Activated CD8-positive, alpha-beta T cell treated with anti-CD3 and anti-CD28 coated beads for 36 hours (primary cell): ENCODE results near the gene ITM2B. TPM values are rescaled to one million over a fixed set of nuclear protein-coding genes. Genes with fewer than 3 reads are reported as not detected.
"Not testable (repeated sequence)": the region's sequence is repeated elsewhere in the genome, so short reads cannot be mapped to it uniquely, and the experiment has no call there.

Experiments
- ATAC-seq: fragments of 200-7000 bp; cut with Tn5 transposase; one replicate; pipeline ENCODE4 v1.10.0; 2021; ENCODE audit warnings: mild to moderate bottlenecking, moderate library complexity
- CTCF ChIA-PET: fragments of 350-600 bp; sonication (Branson Sonifier 250); formaldehyde crosslinking; loops from one replicate; lab custom pipeline; 2021; ENCODE audit warnings: antibody characterized with exemption; lab: Charles Lee
- POLR2A ChIA-PET: fragments of 350-600 bp; sonication (Branson Sonifier 250); formaldehyde crosslinking; loops from one replicate; lab custom pipeline; 2021; ENCODE audit warnings: antibody characterized with exemption; lab: Charles Lee
- DNase-seq: peaks from one replicate; pipeline ENCODE4 v3.0.0-alpha.2; 2020
- H3K27ac Mint-ChIP-seq: one replicate; pipeline ENCODE4 v1.8.0; 2021; ENCODE audit warnings: mild to moderate bottlenecking, mixed read lengths
- H3K27me3 Mint-ChIP-seq: one replicate; pipeline ENCODE4 v1.8.0; 2021; ENCODE audit warnings: mixed read lengths
- H3K36me3 Mint-ChIP-seq: one replicate; pipeline ENCODE4 v1.8.0; 2021; ENCODE audit warnings: low read depth, mixed read lengths
- H3K4me1 Mint-ChIP-seq: one replicate; pipeline ENCODE4 v1.8.0; 2021; ENCODE audit warnings: low read depth, mixed read lengths
- H3K4me3 Mint-ChIP-seq: one replicate; pipeline ENCODE4 v1.8.0; 2021; ENCODE audit warnings: mild to moderate bottlenecking, moderate library complexity, mixed read lengths
- H3K9me3 Mint-ChIP-seq: one replicate; pipeline ENCODE4 v1.8.0; 2021; ENCODE audit warnings: mixed read lengths
- intact Hi-C: fragments of 100-400 bp; cut with micrococcal nuclease; formaldehyde crosslinking; loops from one replicate; pipeline ENCODE4 v1.10.0; 2022
- total RNA-seq, 2 experiments: library from RNA; stranded (reverse); gene quantifications; one replicate each; pipeline ENCODE4 v1.2.3, GENCODE V29; 2021
- TF ChIP-seq, protein P1 (sequence below): fragments of 200-600 bp; IDR thresholded peaks from one replicate; pipeline ENCODE4 v1.8.0; 2022; ENCODE audit warnings: antibody characterized with exemption, mild to moderate bottlenecking

The ITM2B gene
- total RNA-seq, 2 experiments from 2014 or later = 85.5 to 91.2 TPM

DNA sequence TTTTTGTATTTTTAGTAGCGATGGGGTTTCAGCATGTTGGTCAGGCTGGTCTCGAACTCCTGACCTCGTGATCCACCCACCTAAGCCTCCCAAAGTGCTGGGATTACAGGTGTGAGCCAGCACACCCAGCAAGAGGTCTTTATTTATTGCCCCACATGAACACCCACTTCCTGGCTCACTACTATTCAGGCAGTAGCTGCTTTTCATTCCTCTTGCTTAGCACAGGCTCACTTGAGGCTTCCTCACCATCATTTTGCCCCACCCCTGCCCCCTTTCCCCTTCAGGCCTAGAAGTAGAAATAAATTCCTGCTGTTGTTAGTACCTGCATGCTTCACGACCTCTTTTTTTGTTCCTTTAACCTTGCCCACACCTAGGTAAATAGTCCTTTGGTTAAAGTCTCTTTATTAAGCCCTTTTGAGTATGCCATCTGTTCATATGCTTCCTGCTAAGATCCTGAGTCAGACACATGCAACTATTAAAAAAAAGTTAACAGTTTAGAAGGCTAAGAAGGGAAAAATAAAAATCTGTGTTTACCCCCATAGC is 33.5 kb upstream of the ITM2B start:
- intact Hi-C loops = no loop called here
- ChIA-PET CTCF (interaction anchor here (0.7 to 1.1 kb wide), 2 partner anchors 12 to 38 kb away, joined by 3 read pairs; no protein-coding TSS in a partner anchor), POLR2A (interaction anchor here (1.2 kb wide), 1 partner anchor 36 kb away, joined by 3 read pairs; no protein-coding TSS in a partner anchor)
- DNase-seq = no peak
- no peaks in the 10 kb centered on the region for H3K27me3 Mint-ChIP-seq
- H3K4me3 Mint-ChIP-seq = no peak overlapping the region
- TF ChIP-seq, protein P1, sequence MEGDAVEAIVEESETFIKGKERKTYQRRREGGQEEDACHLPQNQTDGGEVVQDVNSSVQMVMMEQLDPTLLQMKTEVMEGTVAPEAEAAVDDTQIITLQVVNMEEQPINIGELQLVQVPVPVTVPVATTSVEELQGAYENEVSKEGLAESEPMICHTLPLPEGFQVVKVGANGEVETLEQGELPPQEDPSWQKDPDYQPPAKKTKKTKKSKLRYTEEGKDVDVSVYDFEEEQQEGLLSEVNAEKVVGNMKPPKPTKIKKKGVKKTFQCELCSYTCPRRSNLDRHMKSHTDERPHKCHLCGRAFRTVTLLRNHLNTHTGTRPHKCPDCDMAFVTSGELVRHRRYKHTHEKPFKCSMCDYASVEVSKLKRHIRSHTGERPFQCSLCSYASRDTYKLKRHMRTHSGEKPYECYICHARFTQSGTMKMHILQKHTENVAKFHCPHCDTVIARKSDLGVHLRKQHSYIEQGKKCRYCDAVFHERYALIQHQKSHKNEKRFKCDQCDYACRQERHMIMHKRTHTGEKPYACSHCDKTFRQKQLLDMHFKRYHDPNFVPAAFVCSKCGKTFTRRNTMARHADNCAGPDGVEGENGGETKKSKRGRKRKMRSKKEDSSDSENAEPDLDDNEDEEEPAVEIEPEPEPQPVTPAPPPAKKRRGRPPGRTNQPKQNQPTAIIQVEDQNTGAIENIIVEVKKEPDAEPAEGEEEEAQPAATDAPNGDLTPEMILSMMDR = no peak
- no peak overlapping the region for H3K27ac Mint-ChIP-seq
- no peaks in the 10 kb centered on the region for H3K36me3 Mint-ChIP-seq
- H3K9me3 Mint-ChIP-seq = no peaks in the 10 kb centered on the region
- no peak for ATAC-seq
- peaks cover 13% of the 10 kb centered on the region for H3K4me1 Mint-ChIP-seq

DNA sequence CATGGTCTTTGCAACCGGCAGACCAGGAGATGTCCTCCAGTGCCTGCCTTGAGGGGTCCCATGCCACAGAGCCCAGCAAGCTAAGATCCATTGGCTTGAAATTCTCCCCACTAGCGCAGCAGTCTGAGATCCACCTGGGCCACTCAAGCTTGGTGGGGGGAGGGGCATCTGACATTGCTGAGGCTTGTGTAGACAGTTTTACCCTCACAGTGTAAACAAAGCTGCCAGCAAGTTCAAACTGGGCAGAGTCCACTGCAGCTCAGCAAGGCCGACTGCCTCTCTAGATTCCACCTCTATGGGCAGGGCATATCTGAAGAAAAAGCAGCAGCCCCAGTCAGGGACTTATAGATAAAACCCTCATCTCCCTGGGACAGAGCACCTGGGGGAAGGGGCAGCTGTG is 32.0 kb upstream of the ITM2B start:
- ChIA-PET CTCF (interaction anchor here (1.5 kb wide), 1 partner anchor 18 kb away, joined by 4 read pairs; no protein-coding TSS in a partner anchor), POLR2A (no interaction called here)
- Mint-ChIP-seq H3K27ac (no peak overlapping the region), H3K4me1 (peaks cover 10% of the 10 kb centered on the region), H3K27me3 (no peaks in the 10 kb centered on the region), H3K36me3 (peaks cover under 1% of the 10 kb centered on the region), H3K4me3 (no peak overlapping the region), H3K9me3 (peaks cover 1% of the 10 kb centered on the region)
- TF ChIP-seq, protein P1 = no peak
- intact Hi-C loops = no loop called here
- no peak for ATAC-seq
- no peak for DNase-seq

DNA sequence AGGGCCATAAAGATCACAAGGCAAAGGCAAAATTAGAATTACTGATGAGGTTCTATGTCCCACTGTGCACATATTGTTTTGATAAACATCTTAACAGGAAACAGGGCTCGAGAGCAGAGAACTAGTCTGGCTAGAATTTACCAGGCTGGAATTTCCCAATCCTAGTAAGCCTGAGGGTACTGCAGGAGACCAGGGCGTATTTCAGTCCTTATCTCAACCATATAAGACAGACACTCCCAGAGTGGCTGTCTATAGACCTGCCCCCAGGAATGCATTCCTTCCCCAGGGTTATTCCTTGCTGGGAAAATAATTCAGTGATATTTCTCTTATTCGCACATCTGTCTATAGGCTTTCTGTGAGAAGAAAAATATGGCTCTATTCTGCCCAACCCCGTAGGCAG is 25.8 kb upstream of the ITM2B start:
- H3K4me3 Mint-ChIP-seq, intact Hi-C loops, H3K36me3 Mint-ChIP-seq, H3K27ac Mint-ChIP-seq, H3K27me3 Mint-ChIP-seq, DNase-seq, ATAC-seq, POLR2A ChIA-PET, CTCF ChIA-PET: not testable (repeated sequence)
- Mint-ChIP-seq H3K9me3 (peaks cover 15% of the 10 kb centered on the region), H3K4me1 (peaks cover 12% of the 10 kb centered on the region)

DNA sequence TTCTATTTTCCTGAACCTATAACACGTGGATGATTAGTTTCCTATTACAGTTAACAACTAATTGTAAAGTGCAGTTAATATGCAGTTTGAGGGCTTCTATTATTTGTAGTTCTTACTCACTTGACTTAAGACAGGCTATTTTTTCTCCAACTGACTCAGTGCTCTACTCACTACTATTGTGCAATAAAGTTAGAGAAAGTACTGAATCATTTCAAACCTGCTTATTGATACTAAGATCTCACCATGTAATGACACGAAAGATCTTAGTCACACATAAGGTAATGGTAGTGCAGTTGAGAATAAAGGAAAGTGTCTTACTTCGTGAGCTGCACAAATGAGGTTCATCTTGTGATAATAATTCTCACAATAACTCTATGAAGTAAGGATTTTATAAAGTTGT is 22.8 kb upstream of the ITM2B start:
- POLR2A ChIA-PET = interaction anchor here (1.7 kb wide), 1 partner anchor 25 kb away, joined by 4 read pairs; no protein-coding TSS in a partner anchor
- peak; percentile 92 for ATAC-seq
- Mint-ChIP-seq H3K27me3 (no peaks in the 10 kb centered on the region), H3K36me3 (peaks cover 3% of the 10 kb centered on the region), H3K4me3 (no peak overlapping the region), H3K27ac (no peak overlapping the region), H3K4me1 (peaks cover 18% of the 10 kb centered on the region), H3K9me3 (peaks cover 15% of the 10 kb centered on the region)
- CTCF ChIA-PET = interaction anchor here (1.3 kb wide), 1 partner anchor 83 kb away, joined by 4 read pairs; no protein-coding TSS in a partner anchor
- intact Hi-C loops = no loop called here
- DNase-seq = no peak
- TF ChIP-seq, protein P1 = no peak

DNA sequence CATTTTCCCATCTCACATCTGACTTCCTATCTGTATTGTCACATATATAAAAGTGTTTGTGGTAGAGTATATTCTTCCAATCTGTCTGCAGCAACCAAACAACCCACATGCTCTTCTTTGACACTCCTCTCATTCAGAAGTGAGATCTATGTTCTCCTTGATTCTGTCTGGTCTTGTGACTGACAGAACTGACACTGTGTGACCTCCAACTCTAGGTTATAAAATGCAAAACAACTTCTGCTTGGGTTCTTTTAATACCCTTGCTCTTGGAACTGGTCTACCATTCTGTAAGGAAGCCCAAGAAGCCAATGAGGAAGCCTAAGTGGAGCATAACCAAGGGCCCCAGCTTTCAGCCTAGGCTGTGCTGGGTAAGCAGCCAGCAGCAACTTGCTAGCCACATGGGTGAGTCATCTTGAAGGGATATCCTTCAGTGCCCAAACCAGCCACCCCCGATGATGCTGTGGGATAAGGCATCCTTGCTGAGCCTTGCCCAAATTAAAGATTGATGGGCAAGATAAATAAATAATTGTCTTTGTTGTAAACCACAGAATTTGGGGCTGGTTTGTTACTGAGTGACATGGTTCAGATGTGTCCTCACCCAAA is 18.4 kb upstream of the ITM2B start:
- intact Hi-C loops = no loop called here
- H3K9me3 Mint-ChIP-seq = peaks cover 9% of the 10 kb centered on the region
- peaks cover 25% of the 10 kb centered on the region for H3K4me1 Mint-ChIP-seq
- peaks cover 5% of the 10 kb centered on the region for H3K36me3 Mint-ChIP-seq
- no peak overlapping the region for H3K27ac Mint-ChIP-seq
- CTCF ChIA-PET = no interaction called here
- POLR2A ChIA-PET = no interaction called here
- H3K4me3 Mint-ChIP-seq = no peak overlapping the region
- DNase-seq (peak; percentile 59), ATAC-seq (peak; percentile 66)
- TF ChIP-seq, protein P1 = no peak
- no peaks in the 10 kb centered on the region for H3K27me3 Mint-ChIP-seq

GRCh38 chr13:48215511-48216203 is 17.3 kb upstream of the ITM2B start:
- CTCF ChIA-PET, H3K4me3 Mint-ChIP-seq, H3K36me3 Mint-ChIP-seq, H3K9me3 Mint-ChIP-seq, intact Hi-C loops, H3K27ac Mint-ChIP-seq, DNase-seq, ATAC-seq, POLR2A ChIA-PET, H3K27me3 Mint-ChIP-seq: not testable (repeated sequence)
- H3K4me1 Mint-ChIP-seq = peaks cover 25% of the 10 kb centered on the region
